Peyer's patch (tissue), 4 donors: ENCODE data around the gene DCST2. TPM values are rescaled to one million over a fixed set of nuclear protein-coding genes. Genes with fewer than 3 reads are reported as not detected.

ENCODE experiments used
- DNase-seq, 3 donors: peaks; one replicate each; pipeline ENCODE4 v3.0.0-alpha.2; 2017 to 2019
- H3K27ac ChIP-seq, 4 donors: fragments of 200-600 bp; sonication (generic); one replicate each; pipeline ENCODE4 v1.5.1; 2016 to 2019
- H3K27me3 ChIP-seq, 2 donors: fragments of 200-600 bp; sonication (generic); one replicate each; pipeline ENCODE4 v1.5.1; 2019
- H3K36me3 ChIP-seq, 3 donors: fragments of 200-600 bp; sonication (generic); one replicate each; pipeline ENCODE4 v1.5.1; 2016 to 2019
- H3K4me1 ChIP-seq, 4 donors: fragments of 200-600 bp; sonication (generic); one replicate each; pipeline ENCODE4 v1.5.1; 2016 to 2019
- H3K4me3 ChIP-seq, 4 donors: fragments of 200-600 bp; sonication (generic); 1 replicate in 3 of 4; 2 replicates in 1 of 4; pipeline ENCODE4 v1.5.1; 2016 to 2019; ENCODE audit warnings: mild to moderate bottlenecking in 1 of 4
- H3K9me3 ChIP-seq, 4 donors: fragments of 200-600 bp; sonication (generic); one replicate each; pipeline ENCODE4 v1.5.1; 2016 to 2019; ENCODE audit warnings: mild to moderate bottlenecking in 1 of 4
- CTCF ChIP-seq, 6 experiments: fragments of 450-650 bp in 4 of 6; fragments of 200-600 bp in 2 of 6; sonication (generic) in 1 of 6; IDR thresholded peaks; one replicate each; pipeline ENCODE4 v1.5.1; 2017 to 2019; ENCODE audit warnings: antibody characterized with exemption in 6 of 6, mild to moderate bottlenecking in 3 of 6, moderate library complexity in 1 of 6
- POLR2A ChIP-seq, 2 donors: fragments of 450-650 bp; IDR thresholded peaks; one replicate each; pipeline ENCODE4 v1.5.1; 2017; ENCODE audit warnings: antibody characterized with exemption in 2 of 2, mild to moderate bottlenecking in 2 of 2, moderate library complexity in 2 of 2
- total RNA-seq, 4 donors: library from RNA; depleted of rRNA; stranded (reverse); fragments of >200 nt; gene quantifications; one replicate each; pipeline ENCODE4 v1.1.0, GENCODE V29; 2016

DCST2 gene
- total RNA-seq, 4 donors from 2014 or later = 1.7 to 12.5 (median 5.3) TPM

DNA sequence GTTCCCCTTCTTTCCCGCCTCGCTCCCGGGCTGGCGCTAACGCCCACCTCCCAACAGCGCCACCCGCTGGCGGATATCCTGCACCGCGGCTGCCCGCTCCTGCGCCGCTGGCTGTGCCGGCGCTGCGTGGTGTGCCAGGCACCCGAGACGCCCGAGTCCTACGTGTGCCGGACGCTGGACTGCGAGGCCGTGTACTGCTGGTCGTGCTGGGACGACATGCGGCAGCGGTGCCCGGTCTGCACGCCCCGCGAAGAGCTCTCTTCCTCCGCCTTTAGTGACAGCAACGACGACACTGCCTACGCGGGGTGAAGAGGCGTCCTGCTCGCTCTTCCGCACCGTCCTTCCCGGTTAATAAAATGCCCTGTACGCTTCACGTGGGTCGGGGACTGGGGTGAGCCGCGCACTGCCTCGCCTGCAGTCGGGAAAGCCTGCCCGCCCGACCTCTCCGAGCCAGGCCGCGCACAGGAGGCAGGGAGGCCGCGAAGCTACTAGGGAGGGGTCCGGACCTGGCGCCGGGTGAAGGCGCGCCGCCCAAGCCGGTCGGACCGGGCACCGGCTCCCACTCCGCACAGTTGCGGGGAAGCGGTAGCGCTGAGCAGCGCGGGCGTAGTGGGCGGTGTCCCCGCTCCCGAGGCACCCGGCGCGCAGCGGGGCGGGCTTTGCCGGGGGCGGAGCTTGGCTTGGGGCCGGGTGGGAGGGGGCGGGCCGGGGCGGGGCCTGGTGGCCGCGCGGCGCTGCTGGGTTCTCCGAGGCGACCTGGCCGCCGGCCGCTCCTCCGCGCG is 17.2 kb upstream of the DCST2 start, which contains the start of gene ADAM15:
TSS of gene ADAM15 (plus strand) at position 757 of the 782 bp plus-strand sequence. CDS start 71 bp downstream, outside the sequence.
- peak; percentile 77 to 95 (median 92) for DNase-seq
- peaks cover 0 to 28% (median 12%) of the 10 kb centered on the region in 4 donors for H3K4me1 ChIP-seq
- H3K9me3 ChIP-seq = no peaks in the 10 kb centered on the region
- peak within 1 kb of the TSS; percentile 77 to 95 (median 92) for H3K27ac ChIP-seq
- TF ChIP-seq CTCF (IDR thresholded peaks at IDR 0.05) = peak; percentile 89 to 98 (median 96)
- TF ChIP-seq POLR2A (IDR thresholded peaks at IDR 0.05) = peak; percentile 81 to 88
- H3K4me3 ChIP-seq = peak within 1 kb of the TSS; percentile 48 to 85 (median 74)
- H3K27me3 ChIP-seq = no peaks in the 10 kb centered on the region
- peaks cover 0 to 22% (median 0%) of the 10 kb centered on the region in 3 donors for H3K36me3 ChIP-seq

DNA sequence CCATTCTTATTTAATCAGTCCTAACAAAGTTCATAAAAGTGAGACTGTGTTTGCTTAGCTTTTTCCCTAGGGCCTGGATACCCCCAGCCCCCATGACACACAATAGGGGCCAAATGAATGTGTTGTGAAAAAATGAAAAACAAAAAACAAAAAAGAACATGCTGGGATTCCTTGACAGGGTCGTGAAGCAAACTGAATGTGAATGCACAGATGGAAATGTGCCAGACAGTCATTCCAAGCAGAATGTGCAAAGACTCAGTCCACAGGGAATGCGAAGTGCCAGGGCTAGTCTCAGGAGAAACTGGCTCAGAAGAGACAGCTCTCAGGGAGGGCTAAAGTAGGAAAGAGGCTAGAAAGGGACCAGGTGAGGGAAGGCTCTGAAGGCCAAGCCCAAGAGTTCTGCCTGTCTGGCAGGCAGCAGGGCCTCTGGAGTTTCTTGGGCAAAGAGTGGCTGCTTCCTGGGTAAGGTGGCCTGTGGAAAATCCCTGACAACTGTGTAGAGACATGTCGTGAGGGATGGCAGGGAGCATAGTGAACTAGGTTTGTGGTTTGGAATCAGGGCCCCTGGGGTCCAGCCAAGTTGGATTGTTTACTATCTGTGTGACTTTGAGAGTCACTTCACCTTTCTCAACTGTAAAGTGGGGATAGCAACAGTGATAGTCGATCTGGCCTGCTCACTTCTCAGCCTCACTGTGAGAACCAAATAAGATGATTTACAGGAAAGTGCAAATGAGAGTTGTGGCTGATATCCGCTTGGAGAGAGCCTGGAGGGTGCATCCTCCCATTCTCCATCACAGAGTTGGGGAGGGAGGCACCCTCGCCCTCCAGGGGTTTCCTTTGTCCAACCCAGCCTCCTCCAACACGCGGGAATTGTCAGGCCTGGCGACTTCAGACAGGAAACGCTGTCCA is 16.3 kb upstream of the DCST2 start:
- H3K4me3 ChIP-seq = peak overlapping the region; percentile 48 to 85 (median 74)
- H3K36me3 ChIP-seq = peaks cover 0 to 13% (median 0%) of the 10 kb centered on the region in 3 donors
- H3K27me3 ChIP-seq = no peaks in the 10 kb centered on the region
- H3K27ac ChIP-seq = peak overlapping the region; percentile 77 to 95 (median 92)
- DNase-seq = no peak
- peaks cover 0 to 33% (median 12%) of the 10 kb centered on the region in 4 donors for H3K4me1 ChIP-seq
- no peaks in the 10 kb centered on the region for H3K9me3 ChIP-seq
- TF ChIP-seq CTCF (IDR thresholded peaks at IDR 0.05) = no peak

GRCh38 chr1:155048449-155049334 is 15.1 kb upstream of the DCST2 start:
- Histone ChIP-seq H3K4me3 (no peak overlapping the region), H3K27me3 (no peaks in the 10 kb centered on the region), H3K27ac (no peak overlapping the region), H3K4me1 (peaks cover 9 to 42% (median 15%) of the 10 kb centered on the region in 4 donors), H3K36me3 (peaks cover 0 to 1% (median 0%) of the 10 kb centered on the region in 3 donors), H3K9me3 (no peaks in the 10 kb centered on the region)
- DNase-seq = no peak
- no peak for TF ChIP-seq POLR2A (IDR thresholded peaks at IDR 0.05)
- no peak for TF ChIP-seq CTCF (IDR thresholded peaks at IDR 0.05)

DNA sequence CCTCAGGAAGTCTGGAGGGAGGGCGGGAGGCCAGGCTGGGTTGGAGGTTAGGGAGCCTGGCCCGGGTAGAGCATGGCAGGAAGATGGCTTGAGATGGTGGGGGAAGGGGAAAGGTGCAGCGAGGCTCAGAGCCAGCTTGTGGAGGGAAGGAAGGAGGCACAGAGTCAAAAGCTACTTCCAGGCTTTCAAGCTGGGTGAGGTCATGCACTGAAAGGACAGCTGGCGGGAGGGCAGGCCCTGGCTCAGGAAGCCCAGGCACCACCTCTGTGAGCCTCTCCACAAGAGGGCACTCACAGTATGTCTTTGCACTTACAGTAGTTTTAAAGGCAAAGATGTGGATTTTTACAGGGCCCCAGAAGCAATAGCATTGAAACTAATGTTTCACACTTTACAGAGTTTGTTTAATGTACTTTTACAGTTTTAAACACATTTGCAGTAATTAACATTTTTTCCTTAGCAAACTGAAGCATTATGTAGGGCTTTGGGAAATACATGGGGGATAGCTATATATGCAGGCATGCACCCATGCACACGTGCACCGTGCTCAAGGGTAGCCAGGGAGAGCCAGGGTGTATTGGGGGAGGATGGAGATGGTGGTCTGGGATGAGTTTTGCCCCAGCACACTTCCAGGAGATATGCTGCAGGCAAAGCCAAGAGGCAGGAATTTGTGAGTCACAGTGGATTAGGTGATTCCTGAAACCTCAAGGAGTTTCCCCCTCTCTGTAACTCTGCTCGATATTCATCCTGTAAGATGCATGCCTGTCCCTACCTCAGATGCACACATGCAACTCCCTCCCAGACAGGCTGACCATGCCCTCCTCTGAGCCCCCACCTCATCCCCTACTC is 11.5 kb upstream of the DCST2 start:
- H3K4me3 ChIP-seq = no peak overlapping the region
- TF ChIP-seq POLR2A (IDR thresholded peaks at IDR 0.05) (no peak), CTCF (IDR thresholded peaks at IDR 0.05) (peak; percentile 36 to 91 (median 72))
- H3K9me3 ChIP-seq = no peaks in the 10 kb centered on the region
- H3K27ac ChIP-seq = peak overlapping the region in 3 of 4 donors; percentile 74 to 93 (median 78)
- H3K36me3 ChIP-seq = no peaks in the 10 kb centered on the region
- H3K27me3 ChIP-seq = no peaks in the 10 kb centered on the region
- peak; percentile 59 to 91 (median 81) for DNase-seq
- H3K4me1 ChIP-seq = peaks cover 3 to 28% (median 14%) of the 10 kb centered on the region in 4 donors
